AG09309 (cell line): ENCODE measurements around the gene TNK1.

Experiments
- DNase-seq: peaks from one replicate; pipeline ENCODE4 v3.0.0-alpha.2; 2010; ENCODE audit warnings: low read depth
- H3K4me3 ChIP-seq: 2 replicates; pipeline ENCODE4 v1.5.1; 2011; ENCODE audit warnings: mild to moderate bottlenecking, low read depth, low read length, moderate library complexity; ENCODE audit not compliant: control insufficient read depth
- TF ChIP-seq, protein P1 (sequence below): IDR thresholded peaks from 2 replicates; pipeline ENCODE4 v1.5.1; 2011; ENCODE audit warnings: mild to moderate bottlenecking, low read depth, low read length, inconsistent platforms; ENCODE audit not compliant: insufficient read depth, control insufficient read depth; ENCODE audit errors: missing control alignments

The TNK1 gene

DNA sequence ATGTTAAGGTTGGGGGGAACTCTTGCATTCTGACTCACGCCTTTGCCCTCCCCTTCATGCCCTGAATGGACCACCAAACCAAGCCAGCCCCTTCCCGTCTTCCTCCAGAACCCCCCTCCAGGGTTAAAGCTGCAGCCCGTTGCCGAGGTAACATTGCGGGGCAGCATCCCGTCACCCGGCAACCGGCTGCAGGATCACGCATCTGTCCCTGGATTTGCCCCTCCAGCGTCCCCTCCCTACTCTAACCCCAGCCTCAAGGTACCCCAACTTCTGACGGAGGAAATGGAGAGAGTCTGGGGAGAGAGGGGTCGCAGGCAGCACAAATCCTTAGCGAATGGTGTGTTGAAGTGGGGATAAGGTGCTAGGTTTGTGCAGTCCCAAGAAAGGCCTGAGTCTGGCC lies 26.2 kb downstream of the TNK1 start:
- no peak for DNase-seq
- TF ChIP-seq, protein P1, sequence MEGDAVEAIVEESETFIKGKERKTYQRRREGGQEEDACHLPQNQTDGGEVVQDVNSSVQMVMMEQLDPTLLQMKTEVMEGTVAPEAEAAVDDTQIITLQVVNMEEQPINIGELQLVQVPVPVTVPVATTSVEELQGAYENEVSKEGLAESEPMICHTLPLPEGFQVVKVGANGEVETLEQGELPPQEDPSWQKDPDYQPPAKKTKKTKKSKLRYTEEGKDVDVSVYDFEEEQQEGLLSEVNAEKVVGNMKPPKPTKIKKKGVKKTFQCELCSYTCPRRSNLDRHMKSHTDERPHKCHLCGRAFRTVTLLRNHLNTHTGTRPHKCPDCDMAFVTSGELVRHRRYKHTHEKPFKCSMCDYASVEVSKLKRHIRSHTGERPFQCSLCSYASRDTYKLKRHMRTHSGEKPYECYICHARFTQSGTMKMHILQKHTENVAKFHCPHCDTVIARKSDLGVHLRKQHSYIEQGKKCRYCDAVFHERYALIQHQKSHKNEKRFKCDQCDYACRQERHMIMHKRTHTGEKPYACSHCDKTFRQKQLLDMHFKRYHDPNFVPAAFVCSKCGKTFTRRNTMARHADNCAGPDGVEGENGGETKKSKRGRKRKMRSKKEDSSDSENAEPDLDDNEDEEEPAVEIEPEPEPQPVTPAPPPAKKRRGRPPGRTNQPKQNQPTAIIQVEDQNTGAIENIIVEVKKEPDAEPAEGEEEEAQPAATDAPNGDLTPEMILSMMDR, result no peak

DNA sequence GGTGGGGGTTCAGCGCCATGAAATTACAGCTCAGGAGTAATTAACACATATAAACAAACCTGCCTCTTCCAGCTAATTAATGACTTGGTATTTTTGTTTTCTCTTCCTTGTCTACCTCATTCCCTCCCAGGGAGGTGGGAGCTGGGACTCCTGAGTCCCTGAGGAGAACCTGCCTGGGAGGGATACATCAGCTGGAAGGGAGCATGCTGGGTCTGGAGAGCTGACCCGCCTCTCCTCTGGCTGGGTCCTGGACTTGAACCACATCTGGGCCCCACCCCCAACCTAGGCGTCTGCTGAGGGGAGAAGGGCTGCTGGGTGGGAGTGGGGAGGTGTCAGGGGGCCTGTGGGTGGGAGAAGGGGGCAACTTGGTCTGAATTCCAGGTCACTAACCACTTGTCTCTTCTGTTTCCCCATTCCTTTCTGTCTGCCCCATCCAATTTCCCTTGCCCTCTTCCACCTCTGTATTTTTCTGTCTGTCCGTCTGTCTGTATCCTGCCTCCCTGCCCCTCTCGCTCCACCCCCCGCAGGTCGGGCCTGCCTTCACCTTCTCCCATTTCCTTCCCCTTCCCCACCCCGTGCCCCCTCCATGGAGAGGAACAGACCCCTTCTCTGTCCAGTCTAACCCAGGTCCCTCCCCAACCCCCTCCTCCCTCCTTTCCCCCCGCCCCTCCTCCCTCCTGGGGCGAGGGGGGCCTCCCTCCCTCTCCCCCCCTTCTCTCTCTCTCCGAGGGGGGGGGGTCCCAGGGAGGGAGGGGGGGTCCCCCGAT lies 26.8 kb downstream of the TNK1 start, which contains the start of gene NLGN2:
TSS of gene NLGN2 (plus strand) at position 361 of the 767 bp plus-strand sequence. CDS start 411 bp downstream, outside the sequence.
- DNase-seq, result no peak
- no peak within 1 kb of the TSS; the same call in 1 of the 2 replicates for H3K4me3 ChIP-seq

More for the DNA sequence above, 26.2 kb downstream of the TNK1 start:
- no peak overlapping the region for H3K4me3 ChIP-seq

DNA sequence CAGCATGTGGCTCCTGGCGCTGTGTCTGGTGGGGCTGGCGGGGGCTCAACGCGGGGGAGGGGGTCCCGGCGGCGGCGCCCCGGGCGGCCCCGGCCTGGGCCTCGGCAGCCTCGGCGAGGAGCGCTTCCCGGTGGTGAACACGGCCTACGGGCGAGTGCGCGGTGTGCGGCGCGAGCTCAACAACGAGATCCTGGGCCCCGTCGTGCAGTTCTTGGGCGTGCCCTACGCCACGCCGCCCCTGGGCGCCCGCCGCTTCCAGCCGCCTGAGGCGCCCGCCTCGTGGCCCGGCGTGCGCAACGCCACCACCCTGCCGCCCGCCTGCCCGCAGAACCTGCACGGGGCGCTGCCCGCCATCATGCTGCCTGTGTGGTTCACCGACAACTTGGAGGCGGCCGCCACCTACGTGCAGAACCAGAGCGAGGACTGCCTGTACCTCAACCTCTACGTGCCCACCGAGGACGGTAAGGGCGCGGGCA lies 27.4 kb downstream of the TNK1 start:
- H3K4me3 ChIP-seq, result no peak overlapping the region
- DNase-seq, result no peak
- TF ChIP-seq, protein P1, result no peak

More for the DNA sequence above, 26.8 kb downstream of the TNK1 start, which contains the start of gene NLGN2:
- TF ChIP-seq, protein P1, result no peak

DNA sequence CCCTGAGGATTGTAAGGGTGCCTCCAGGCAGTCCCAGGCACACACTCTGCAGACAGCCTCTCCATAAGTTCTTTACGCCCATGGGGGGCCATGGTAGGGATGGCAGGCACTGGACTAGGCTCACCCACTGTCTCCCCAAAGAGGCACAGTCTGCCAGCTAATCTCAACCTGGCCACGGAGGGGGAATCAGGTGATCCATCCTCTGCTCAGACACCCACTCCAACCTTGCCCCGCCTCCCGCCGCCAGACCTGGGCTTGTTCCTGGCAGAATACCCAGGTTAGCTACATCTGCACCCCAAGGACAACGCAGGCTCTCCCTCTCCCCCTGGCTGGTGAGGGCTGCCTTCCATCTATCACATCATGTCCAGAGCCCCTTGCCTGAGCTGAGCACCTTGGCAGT lies 28.0 kb downstream of the TNK1 start:
- TF ChIP-seq, protein P1, result no peak
- H3K4me3 ChIP-seq, result no peak overlapping the region
- DNase-seq, result no peak

DNA sequence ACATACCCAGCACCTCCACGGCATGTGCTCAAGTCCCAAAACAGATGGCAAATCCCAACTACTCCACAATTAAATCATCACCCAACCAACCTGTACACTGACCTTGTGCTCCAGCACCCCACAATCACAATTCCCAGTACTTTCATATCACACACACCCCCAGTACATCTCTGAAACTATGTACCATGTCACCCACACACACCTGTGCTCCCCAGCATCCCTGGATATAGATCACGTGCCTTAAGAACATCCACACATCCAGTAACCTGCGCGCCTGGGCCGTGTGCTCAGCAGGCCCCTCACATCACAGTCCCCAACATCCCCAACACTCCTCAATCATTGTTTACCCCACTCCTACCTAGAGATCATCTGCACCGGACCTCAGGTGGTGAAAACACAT lies 28.8 kb downstream of the TNK1 start:
- no peak for DNase-seq
- TF ChIP-seq, protein P1, result no peak
- no peak overlapping the region for H3K4me3 ChIP-seq

DNA sequence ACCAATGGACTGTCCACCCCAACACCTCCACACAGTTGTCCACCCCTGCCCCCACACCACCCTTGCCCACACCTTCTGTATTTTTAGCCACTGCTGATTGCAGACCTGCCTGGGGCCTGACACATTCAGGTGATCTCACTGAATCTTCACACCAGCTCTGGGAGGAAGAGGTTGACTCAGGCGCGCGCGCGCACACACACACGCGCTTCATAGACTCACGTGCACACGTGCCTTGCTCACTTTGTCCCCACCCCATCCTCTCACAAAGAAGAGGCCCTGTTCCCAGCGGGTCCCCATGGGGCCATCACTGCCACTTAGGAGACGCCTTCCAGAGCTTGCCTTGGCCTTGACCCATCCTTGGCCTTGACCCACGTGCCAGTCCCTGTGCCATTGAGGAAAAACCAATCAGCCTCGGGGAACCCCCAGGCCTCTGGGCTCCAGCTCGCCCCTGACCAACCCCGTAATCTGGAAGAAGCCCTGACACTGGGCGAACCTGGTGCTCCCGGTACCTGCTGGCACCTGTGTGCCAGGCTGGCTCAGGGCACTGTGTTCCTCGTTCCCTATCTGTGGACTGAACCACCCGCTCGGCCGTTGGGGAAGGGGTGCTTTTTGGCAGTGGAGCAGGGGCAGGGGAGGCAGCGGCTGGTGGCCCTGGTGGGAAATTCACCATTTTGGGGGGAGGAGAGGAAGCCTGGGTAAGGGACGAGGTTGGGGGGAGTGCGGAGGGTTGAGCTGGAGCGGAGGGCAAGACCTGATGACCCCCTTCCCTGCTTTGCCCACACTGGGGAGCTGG lies 29.9 kb downstream of the TNK1 start:
- DNase-seq, result no peak
- H3K4me3 ChIP-seq, result no peak overlapping the region
- TF ChIP-seq, protein P1, result no peak
